Measurements from ENCODE around the gene UBE2C.

- no peak for TF ChIP-seq POLR2AphosphoS5 (IDR thresholded peaks at IDR 0.05)
- TF ChIP-seq, protein P1, sequence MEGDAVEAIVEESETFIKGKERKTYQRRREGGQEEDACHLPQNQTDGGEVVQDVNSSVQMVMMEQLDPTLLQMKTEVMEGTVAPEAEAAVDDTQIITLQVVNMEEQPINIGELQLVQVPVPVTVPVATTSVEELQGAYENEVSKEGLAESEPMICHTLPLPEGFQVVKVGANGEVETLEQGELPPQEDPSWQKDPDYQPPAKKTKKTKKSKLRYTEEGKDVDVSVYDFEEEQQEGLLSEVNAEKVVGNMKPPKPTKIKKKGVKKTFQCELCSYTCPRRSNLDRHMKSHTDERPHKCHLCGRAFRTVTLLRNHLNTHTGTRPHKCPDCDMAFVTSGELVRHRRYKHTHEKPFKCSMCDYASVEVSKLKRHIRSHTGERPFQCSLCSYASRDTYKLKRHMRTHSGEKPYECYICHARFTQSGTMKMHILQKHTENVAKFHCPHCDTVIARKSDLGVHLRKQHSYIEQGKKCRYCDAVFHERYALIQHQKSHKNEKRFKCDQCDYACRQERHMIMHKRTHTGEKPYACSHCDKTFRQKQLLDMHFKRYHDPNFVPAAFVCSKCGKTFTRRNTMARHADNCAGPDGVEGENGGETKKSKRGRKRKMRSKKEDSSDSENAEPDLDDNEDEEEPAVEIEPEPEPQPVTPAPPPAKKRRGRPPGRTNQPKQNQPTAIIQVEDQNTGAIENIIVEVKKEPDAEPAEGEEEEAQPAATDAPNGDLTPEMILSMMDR (IDR thresholded peaks at IDR 0.05) = no peak
Measured at GRCh38 chr20:45834797-45835161, 22.3 kb downstream of the UBE2C start.
